Cardiac muscle cell (in vitro differentiated cells and primary cell): Measurements from ENCODE around the gene TBC1D14. TPM values are rescaled to one million over a fixed set of nuclear protein-coding genes. Genes with fewer than 3 reads are reported as not detected.
"Not testable (repeated sequence)": the region's sequence is repeated elsewhere in the genome, so short reads cannot be mapped to it uniquely, and the experiment has no call there.

Source experiments
- DNase-seq, 2 donors: peaks; one replicate each; pipeline versions ENCODE4 v3.0.0 to v3.0.0-alpha.2; 2010 to 2017; ENCODE audit warnings: low read depth in 1 of 2, low spot score in 1 of 2
- H3K27ac ChIP-seq: fragments of 200-600 bp; sonication (generic); 2 replicates; pipeline ENCODE4 v1.5.1; 2016
- H3K27me3 ChIP-seq: fragments of 200-600 bp; sonication (generic); 2 replicates; pipeline ENCODE4 v1.6.0; 2016; ENCODE audit warnings: control low read depth
- H3K36me3 ChIP-seq: fragments of 200-600 bp; sonication (generic); 2 replicates; pipeline ENCODE4 v1.5.1; 2016; ENCODE audit warnings: control low read depth
- H3K4me1 ChIP-seq: fragments of 200-600 bp; sonication (generic); 2 replicates; pipeline ENCODE4 v1.8.1; 2017; ENCODE audit warnings: low read depth, mild to moderate bottlenecking, mixed run types
- H3K4me3 ChIP-seq: fragments of 200-600 bp; sonication (generic); 2 replicates; pipeline ENCODE4 v1.5.1; 2016; ENCODE audit warnings: mild to moderate bottlenecking
- H3K9me3 ChIP-seq: fragments of 200-600 bp; sonication (generic); 2 replicates; pipeline ENCODE4 v1.5.1; 2017; ENCODE audit warnings: low read depth, mild to moderate bottlenecking, control low read depth
- CTCF ChIP-seq: IDR thresholded peaks from 2 replicates; pipeline ENCODE4 v1.5.1; 2012; ENCODE audit warnings: low read depth, mild to moderate bottlenecking, low read length
- polyA plus RNA-seq: library from polyadenylated mRNA; unstranded; fragments of >200 nt; fragmentation: Nextera tagmentation; extraction: Ambion mirVana; gene quantifications from 2 replicates; pipeline ENCODE4 v1.2.1, GENCODE V29; 2016
- total RNA-seq: library from RNA; depleted of rRNA; stranded (reverse); fragments of >200 nt; gene quantifications from 2 replicates; pipeline ENCODE4 v1.2.3, GENCODE V29; 2016

The TBC1D14 gene
- total and polyA plus RNA-seq, 2 experiments from 2014 or later, result 30.5 to 41.8 TPM

- H3K27ac ChIP-seq, result no peak overlapping the region
- no peak for DNase-seq
- no peaks in the 10 kb centered on the region for H3K36me3 ChIP-seq
- peaks cover 1% of the 10 kb centered on the region for H3K4me1 ChIP-seq
- TF ChIP-seq CTCF, result no peak
- H3K4me3 ChIP-seq, result no peak overlapping the region
- H3K27me3 ChIP-seq, result no peaks in the 10 kb centered on the region
- H3K9me3 ChIP-seq, result no peaks in the 10 kb centered on the region
These were observed 167.1 kb downstream of the TBC1D14 start for GRCh38 chr4:7076696-7077082.

- H3K27ac ChIP-seq, result no peak overlapping the region
- no peak for DNase-seq
- no peaks in the 10 kb centered on the region for H3K36me3 ChIP-seq
- TF ChIP-seq CTCF, result no peak
- no peaks in the 10 kb centered on the region for H3K9me3 ChIP-seq
- H3K27me3 ChIP-seq, result no peaks in the 10 kb centered on the region
- peaks cover 7% of the 10 kb centered on the region for H3K4me1 ChIP-seq
- H3K4me3 ChIP-seq, result no peak overlapping the region
These were observed 167.7 kb downstream of the TBC1D14 start for GRCh38 chr4:7077371-7077770.

- H3K27ac ChIP-seq, result no peak overlapping the region
- H3K4me1 ChIP-seq, result peaks cover 7% of the 10 kb centered on the region
- no peak overlapping the region for H3K4me3 ChIP-seq
- TF ChIP-seq CTCF, result no peak
- no peaks in the 10 kb centered on the region for H3K36me3 ChIP-seq
- peaks cover 1% of the 10 kb centered on the region for H3K27me3 ChIP-seq
- no peaks in the 10 kb centered on the region for H3K9me3 ChIP-seq
- no peak for DNase-seq
These were observed 168.4 kb downstream of the TBC1D14 start for GRCh38 chr4:7078025-7078424.

- not testable (repeated sequence) for DNase-seq, H3K27ac ChIP-seq, H3K36me3 ChIP-seq, H3K4me3 ChIP-seq, H3K9me3 ChIP-seq, H3K4me1 ChIP-seq
- H3K27me3 ChIP-seq, result peaks cover 14% of the 10 kb centered on the region
These were observed 169.9 kb downstream of the TBC1D14 start for GRCh38 chr4:7079483-7079882.

GRCh38 chr4:7079909-7080308 is 170.3 kb downstream of the TBC1D14 start:
- DNase-seq, result not testable (repeated sequence)

More at GRCh38 chr4:7079909-7080308, 170.3 kb downstream of the TBC1D14 start:
- not testable (repeated sequence) for H3K9me3 ChIP-seq, H3K27ac ChIP-seq, H3K4me1 ChIP-seq, H3K36me3 ChIP-seq, H3K4me3 ChIP-seq
- H3K27me3 ChIP-seq, result peaks cover 15% of the 10 kb centered on the region

Other genes starting within 250 kb of the TBC1D14 start
- gene S100P, start 215.9 kb upstream of the TBC1D14 start, total RNA-seq, result not detected in 2 replicates
- gene S100P, start 215.9 kb upstream of the TBC1D14 start, polyA plus RNA-seq, result not detected in 2 replicates
- gene MRFAP1L1, start 200.0 kb upstream of the TBC1D14 start, total RNA-seq, result 82.4 and 112 TPM in 2 replicates
- gene MRFAP1L1, start 200.0 kb upstream of the TBC1D14 start, polyA plus RNA-seq, result 73.3 and 76.4 TPM in 2 replicates
- 48.9 and 52.1 TPM in 2 replicates for gene BLOC1S4, start 193.7 kb upstream of the TBC1D14 start, total RNA-seq
- gene BLOC1S4, start 193.7 kb upstream of the TBC1D14 start, polyA plus RNA-seq, result 53.5 and 55.5 TPM in 2 replicates
- gene KIAA0232, start 127.1 kb upstream of the TBC1D14 start, total RNA-seq, result 25.8 and 28.7 TPM in 2 replicates
- gene KIAA0232, start 127.1 kb upstream of the TBC1D14 start, polyA plus RNA-seq, result 27.4 and 30.0 TPM in 2 replicates
- gene TADA2B, start 133.5 kb downstream of the TBC1D14 start, total RNA-seq, result 21.3 and 29.0 TPM in 2 replicates
- gene TADA2B, start 133.5 kb downstream of the TBC1D14 start, polyA plus RNA-seq, result 21.5 and 22.0 TPM in 2 replicates
- 21.2 and 24.0 TPM in 2 replicates for gene GRPEL1, start 158.2 kb downstream of the TBC1D14 start, total RNA-seq
- 57.8 and 58.8 TPM in 2 replicates for gene GRPEL1, start 158.2 kb downstream of the TBC1D14 start, polyA plus RNA-seq